K562 (cell line): Measurements from ENCODE around the gene MKLN1. TPM values are rescaled to one million over a fixed set of nuclear protein-coding genes. Genes with fewer than 3 reads are reported as not detected.

ENCODE experiments used
- ARID2 ChIP-seq: fragments of 450-650 bp; IDR thresholded peaks from 2 replicates; pipeline ENCODE4 v1.6.1; 2017; ENCODE audit warnings: antibody characterized with exemption, mild to moderate bottlenecking
- CBX5 ChIP-seq: IDR thresholded peaks from 2 replicates; pipeline ENCODE4 v1.6.1; 2014; ENCODE audit warnings: low read depth, borderline replicate concordance
- CBX8 ChIP-seq: fragments of 200-600 bp; sonication (generic); IDR thresholded peaks from 2 replicates; pipeline ENCODE4 v1.6.1; 2012; ENCODE audit warnings: borderline replicate concordance, mixed run types, low read depth, mild to moderate bottlenecking, moderate library complexity, mixed read lengths, low read length, control low read depth, inconsistent platforms; ENCODE audit not compliant: poor library complexity, severe bottlenecking; ENCODE audit errors: extremely low read depth
- DPF2 ChIP-seq: fragments of 450-650 bp; IDR thresholded peaks from 2 replicates; pipeline ENCODE4 v1.6.1; 2016
- EHMT2 ChIP-seq: fragments of 450-650 bp; IDR thresholded peaks from 2 replicates; pipeline ENCODE4 v1.6.1; 2018; ENCODE audit warnings: antibody characterized with exemption
- ELF1 ChIP-seq: fragments of 200-800 bp; sonication (Bioruptor generic); IDR thresholded peaks from 2 replicates; pipeline ENCODE4 v1.6.1; 2016; ENCODE audit warnings: missing genetic modification characterization, missing compliant biosample characterization
- ELF2 ChIP-seq: fragments of 250-450 bp; sonication (Bioruptor Pico); IDR thresholded peaks from 2 replicates; pipeline ENCODE4 v1.5.0; 2021; ENCODE audit warnings: mild to moderate bottlenecking
- FOXK2 ChIP-seq, 2 experiments: fragments of 450-650 bp; IDR thresholded peaks in 1 of 2; conservative IDR thresholded peaks in 1 of 2; 2 replicates each; pipeline ENCODE4 v1.6.1; 2016; ENCODE audit warnings: low read depth in 2 of 2, mild to moderate bottlenecking in 1 of 2
- HNRNPUL1 ChIP-seq: fragments of 200-400 bp; formaldehyde crosslinking; IDR thresholded peaks from 2 replicates; pipeline ENCODE4 v1.6.1; 2017; ENCODE audit warnings: low read length
- JUND ChIP-seq, 2 experiments: IDR thresholded peaks; 2 replicates in 1 of 2; 3 replicates in 1 of 2; pipeline ENCODE4 v1.6.1; 2011; ENCODE audit warnings: borderline replicate concordance in 2 of 2, low read depth in 2 of 2, low read length in 2 of 2, improper control_type of control experiment in 1 of 2, missing biosample characterization in 1 of 2, missing genetic modification characterization in 1 of 2, missing genetic modification reagents in 1 of 2
- MEF2D ChIP-seq: conservative IDR thresholded peaks from 2 replicates; pipeline ENCODE4 v1.6.1; 2016; ENCODE audit warnings: low read depth, missing genetic modification characterization, missing compliant biosample characterization
- MTA1 ChIP-seq: fragments of 450-650 bp; IDR thresholded peaks from 2 replicates; pipeline ENCODE4 v1.6.1; 2017; ENCODE audit warnings: borderline replicate concordance
- MTA3 ChIP-seq: fragments of 450-650 bp; formaldehyde crosslinking; IDR thresholded peaks from 2 replicates; pipeline ENCODE4 v1.6.1; 2017; ENCODE audit warnings: mild to moderate bottlenecking, borderline replicate concordance
- MYC ChIP-seq, 2 experiments: fragments of 250-450 bp in 1 of 2; sonication (Bioruptor Pico) in 1 of 2; IDR thresholded peaks; 2 replicates each; pipeline versions ENCODE4 v1.5.1 to v1.6.1; 2012 to 2021; ENCODE audit warnings: low read depth in 2 of 2, borderline replicate concordance in 1 of 2, improper control_type of control experiment in 1 of 2, low read length in 1 of 2, mild to moderate bottlenecking in 1 of 2, moderate library complexity in 1 of 2
- RBM15 ChIP-seq: fragments of 200-400 bp; formaldehyde crosslinking; IDR thresholded peaks from 2 replicates; pipeline ENCODE4 v1.6.1; 2018; ENCODE audit warnings: mild to moderate bottlenecking, low read length, moderate library complexity; ENCODE audit not compliant: insufficient read depth
- RBM39 ChIP-seq: fragments of 200-400 bp; formaldehyde crosslinking; optimal IDR thresholded peaks from 2 replicates; pipeline ENCODE3; 2018; ENCODE audit warnings: low read depth, low read length
- RCOR1 ChIP-seq, 2 experiments: IDR thresholded peaks; 2 replicates each; pipeline ENCODE4 v1.6.1; 2012; ENCODE audit warnings: low read depth in 2 of 2, low read length in 2 of 2, borderline replicate concordance in 1 of 2, improper control_type of control experiment in 1 of 2
- TBL1XR1 ChIP-seq, 2 experiments: IDR thresholded peaks; 2 replicates each; pipeline ENCODE4 v1.6.1; 2012; ENCODE audit warnings: improper control_type of control experiment in 2 of 2, low read length in 2 of 2, mild to moderate bottlenecking in 1 of 2
- ZC3H4 ChIP-seq: sonication (generic); formaldehyde crosslinking; IDR thresholded peaks from 2 replicates; pipeline ENCODE4 v1.9.0; 2021; ENCODE audit warnings: missing genetic modification reagents, borderline replicate concordance
- ZNF274 ChIP-seq: IDR thresholded peaks from 2 replicates; pipeline ENCODE4 v1.6.1; 2011; ENCODE audit warnings: low read depth, mild to moderate bottlenecking, low read length, moderate library complexity, borderline replicate concordance
- ZNF584 ChIP-seq: fragments of 200-800 bp; sonication (Bioruptor generic); IDR thresholded peaks from 2 replicates; pipeline ENCODE4 v1.6.1; 2016; ENCODE audit warnings: low read depth, mild to moderate bottlenecking, missing genetic modification characterization, missing compliant biosample characterization
- ZNF766 ChIP-seq: fragments of 200-800 bp; sonication (Bioruptor generic); conservative IDR thresholded peaks from 2 replicates; pipeline ENCODE4 v1.6.1; 2016; ENCODE audit warnings: missing genetic modification characterization, missing compliant biosample characterization
- polyA plus RNA-seq, 8 experiments: library from polyadenylated mRNA; depleted of rRNA in 4 of 8; stranded (reverse) in 5 of 8; unstranded in 3 of 8; fragments of >200 nt; fragmentation: Nextera tagmentation in 2 of 8; fragmentation: Illumina TruSeq in 1 of 8; extraction: Ambion mirVana in 2 of 8; extraction: Trizol in 1 of 8; gene quantifications; 2 replicates each; pipeline versions ENCODE4 v1.2.1 to v1.2.3, GENCODE V29; 2011 to 2014; ENCODE audit warnings: inconsistent platforms in 1 of 8, missing spikeins in 1 of 8
- total RNA-seq, 7 experiments: library from RNA; depleted of rRNA in 6 of 7; stranded (reverse); fragments of >200 nt in 6 of 7; fragmentation: Illumina TruSeq in 2 of 7; extraction: Trizol in 2 of 7; gene quantifications; 2 replicates each; pipeline versions ENCODE4 v1.2.1 to v1.2.3, GENCODE V29; 2011 to 2021; ENCODE audit warnings: low replicate concordance in 1 of 7
- TF ChIP-seq, protein P1 (sequence below): fragments of 450-650 bp; IDR thresholded peaks from 2 replicates; pipeline ENCODE4 v1.6.1; 2018; ENCODE audit warnings: mild to moderate bottlenecking, low read depth; ENCODE audit not compliant: partially characterized antibody
- TF ChIP-seq, protein P2 (sequence below): fragments of 450-650 bp; IDR thresholded peaks from 2 replicates; pipeline ENCODE4 v1.6.1; 2016
- TF ChIP-seq, protein P3 (sequence below): fragments of 450-650 bp; IDR thresholded peaks from 2 replicates; pipeline ENCODE4 v1.6.1; 2016; ENCODE audit warnings: antibody characterized with exemption

The MKLN1 gene
- total and polyA plus RNA-seq, 9 of the 15 experiments (the other 6 are each of a cell fraction or from before 2014, with no cell fraction given), result 18.6 to 80.4 (median 56.0) TPM

DNA sequence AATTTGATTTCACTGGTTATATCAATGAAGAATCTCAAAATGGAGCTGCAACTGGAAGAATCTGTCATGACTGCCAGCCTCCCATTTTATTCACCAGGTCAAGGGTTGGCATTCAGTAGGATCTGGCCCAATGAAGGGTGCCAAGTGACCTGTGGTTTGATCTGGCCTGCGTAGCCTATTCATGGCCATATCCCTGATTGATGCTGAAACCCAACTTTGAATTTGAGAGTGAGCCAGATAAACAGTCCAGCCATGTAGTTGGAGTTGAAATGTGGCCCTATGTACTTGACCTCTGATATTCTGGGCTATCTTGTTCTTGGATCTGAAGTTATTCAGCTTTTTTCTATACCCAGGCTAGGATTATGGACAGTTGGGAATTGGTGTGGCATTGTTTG, 1.5 kb downstream of the MKLN1 start (continued):
- TF ChIP-seq, protein P1, sequence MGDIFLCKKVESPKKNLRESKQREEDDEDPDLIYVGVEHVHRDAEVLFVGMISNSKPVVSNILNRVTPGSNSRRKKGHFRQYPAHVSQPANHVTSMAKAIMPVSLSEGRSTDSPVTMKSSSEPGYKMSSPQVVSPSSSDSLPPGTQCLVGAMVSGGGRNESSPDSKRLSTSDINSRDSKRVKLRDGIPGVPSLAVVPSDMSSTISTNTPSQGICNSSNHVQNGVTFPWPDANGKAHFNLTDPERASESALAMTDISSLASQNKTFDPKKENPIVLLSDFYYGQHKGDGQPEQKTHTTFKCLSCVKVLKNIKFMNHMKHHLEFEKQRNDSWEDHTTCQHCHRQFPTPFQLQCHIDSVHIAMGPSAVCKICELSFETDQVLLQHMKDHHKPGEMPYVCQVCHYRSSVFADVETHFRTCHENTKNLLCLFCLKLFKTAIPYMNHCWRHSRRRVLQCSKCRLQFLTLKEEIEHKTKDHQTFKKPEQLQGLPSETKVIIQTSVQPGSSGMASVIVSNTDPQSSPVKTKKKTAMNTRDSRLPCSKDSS, result no peak
- TF ChIP-seq MTA1, result 0 out of 2 replicates have a peak, but pooled peaks have one; percentile 21
- 0 out of 2 replicates have a peak, but pooled peaks have one; percentile 17 for TF ChIP-seq MYC (IDR thresholded peaks at IDR 0.05; ENCODE audit: low read depth, low read length)
- TF ChIP-seq MYC (CRISPR knock-in tag; IDR thresholded peaks at IDR 0.05; ENCODE audit: borderline replicate concordance, low read depth), result no peak
- TF ChIP-seq, protein P2, sequence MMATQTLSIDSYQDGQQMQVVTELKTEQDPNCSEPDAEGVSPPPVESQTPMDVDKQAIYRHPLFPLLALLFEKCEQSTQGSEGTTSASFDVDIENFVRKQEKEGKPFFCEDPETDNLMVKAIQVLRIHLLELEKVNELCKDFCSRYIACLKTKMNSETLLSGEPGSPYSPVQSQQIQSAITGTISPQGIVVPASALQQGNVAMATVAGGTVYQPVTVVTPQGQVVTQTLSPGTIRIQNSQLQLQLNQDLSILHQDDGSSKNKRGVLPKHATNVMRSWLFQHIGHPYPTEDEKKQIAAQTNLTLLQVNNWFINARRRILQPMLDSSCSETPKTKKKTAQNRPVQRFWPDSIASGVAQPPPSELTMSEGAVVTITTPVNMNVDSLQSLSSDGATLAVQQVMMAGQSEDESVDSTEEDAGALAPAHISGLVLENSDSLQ, result no peak
- 0 out of 2 replicates have a peak, but pooled peaks have one; percentile 15 for TF ChIP-seq MTA3
- TF ChIP-seq MEF2D (tag), result no peak
- TF ChIP-seq, protein P3, sequence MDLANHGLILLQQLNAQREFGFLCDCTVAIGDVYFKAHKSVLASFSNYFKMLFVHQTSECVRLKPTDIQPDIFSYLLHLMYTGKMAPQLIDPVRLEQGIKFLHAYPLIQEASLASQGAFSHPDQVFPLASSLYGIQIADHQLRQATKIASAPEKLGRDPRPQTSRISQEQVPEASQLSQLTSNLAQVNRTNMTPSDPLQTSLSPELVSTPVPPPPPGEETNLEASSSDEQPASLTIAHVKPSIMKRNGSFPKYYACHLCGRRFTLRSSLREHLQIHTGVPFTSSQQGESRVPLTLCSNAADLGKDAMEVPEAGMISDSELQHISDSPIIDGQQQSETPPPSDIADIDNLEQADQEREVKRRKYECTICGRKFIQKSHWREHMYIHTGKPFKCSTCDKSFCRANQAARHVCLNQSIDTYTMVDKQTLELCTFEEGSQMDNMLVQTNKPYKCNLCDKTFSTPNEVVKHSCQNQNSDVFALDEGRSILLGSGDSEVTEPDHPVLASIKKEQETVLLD, result 0 out of 2 replicates have a peak, but pooled peaks have one; percentile 24
- TF ChIP-seq ZC3H4 (CRISPR knock-in tag), result no peak
- TF ChIP-seq RCOR1 (IDR thresholded peaks at IDR 0.05; ENCODE audit: borderline replicate concordance in 1 of 2, low read depth in 2 of 2, low read length in 2 of 2), result peak; percentile 18 to 28; a peak in 1 of 4 replicates
- TF ChIP-seq ARID2, result no peak
- no peak for TF ChIP-seq HNRNPUL1
- TF ChIP-seq ZNF766, result 0 out of 2 replicates have a peak, but pooled peaks have one; percentile 18
- TF ChIP-seq RBM15, result no peak
- TF ChIP-seq EHMT2, result peak; percentile 74; the same call in 1 of the 2 replicates
- TF ChIP-seq ELF1 (tag), result no peak
- TF ChIP-seq RBM39, result no peak
- peak in 1 of 2 experiments; percentile 49; a peak in 1 of 4 replicates for TF ChIP-seq TBL1XR1 (IDR thresholded peaks at IDR 0.05; ENCODE audit: low read length in 2 of 2)
- TF ChIP-seq ZNF274, result no peak
- TF ChIP-seq FOXK2 (conservative IDR thresholded peaks at IDR 0.05 in 1 of 2, IDR thresholded peaks at IDR 0.05 in 1 of 2; ENCODE audit: low read depth in 2 of 2), result 0 out of 4 replicates have a peak, but pooled peaks of 1 of the 2 experiments have one; percentile 25
- TF ChIP-seq ZNF584 (CRISPR knock-in tag), result 0 out of 2 replicates have a peak, but pooled peaks have one; percentile 9
- no peak for TF ChIP-seq CBX5
- no peak for TF ChIP-seq ELF2 (CRISPR knock-in tag)
- TF ChIP-seq DPF2, result peak; percentile 53; the same call in 1 of the 2 replicates
- TF ChIP-seq CBX8, result no peak
- TF ChIP-seq JUND (IDR thresholded peaks at IDR 0.05; ENCODE audit: borderline replicate concordance, low read depth, low read length), result no peak
- TF ChIP-seq JUND (tag; IDR thresholded peaks at IDR 0.05; ENCODE audit: borderline replicate concordance, low read depth, low read length), result 0 out of 3 replicates have a peak, but pooled peaks have one; percentile 20
